Activated naive CD4-positive, alpha-beta T cell treated with anti-CD3 and anti-CD28 coated beads for 36 hours (primary cell): ENCODE data around the gene ZNRF1. TPM values are rescaled to one million over a fixed set of nuclear protein-coding genes. Genes with fewer than 3 reads are reported as not detected.

Source experiments
- CTCF ChIA-PET: fragments of 350-600 bp; sonication (Branson Sonifier 250); formaldehyde crosslinking; loops from one replicate; lab custom pipeline; 2021; ENCODE audit warnings: antibody characterized with exemption; lab: Charles Lee
- DNase-seq: peaks from one replicate; pipeline ENCODE4 v3.0.0-alpha.2; 2020
- H3K27ac Mint-ChIP-seq: one replicate; pipeline ENCODE4 v1.8.0; 2021; ENCODE audit warnings: mild to moderate bottlenecking, mixed read lengths
- H3K27me3 Mint-ChIP-seq: one replicate; pipeline ENCODE4 v1.8.0; 2021; ENCODE audit warnings: low read depth, mixed read lengths
- H3K36me3 Mint-ChIP-seq: one replicate; pipeline ENCODE4 v1.8.0; 2021; ENCODE audit warnings: low read depth, mixed read lengths
- H3K4me1 Mint-ChIP-seq: one replicate; pipeline ENCODE4 v1.8.0; 2021; ENCODE audit warnings: low read depth, mixed read lengths
- H3K4me3 Mint-ChIP-seq: one replicate; pipeline ENCODE4 v1.8.0; 2021; ENCODE audit warnings: mild to moderate bottlenecking, moderate library complexity, mixed read lengths
- H3K9me3 Mint-ChIP-seq: one replicate; pipeline ENCODE4 v1.8.0; 2021; ENCODE audit warnings: mixed read lengths
- intact Hi-C: fragments of 100-400 bp; cut with micrococcal nuclease; formaldehyde crosslinking; loops from one replicate; pipeline ENCODE4 v1.15.1; 2023
- total RNA-seq, 2 experiments: library from RNA; stranded (reverse); gene quantifications; one replicate each; pipeline ENCODE4 v1.2.3, GENCODE V29; 2021

Gene ZNRF1
- total RNA-seq, 2 experiments from 2014 or later = 35.3 to 35.7 TPM

DNA sequence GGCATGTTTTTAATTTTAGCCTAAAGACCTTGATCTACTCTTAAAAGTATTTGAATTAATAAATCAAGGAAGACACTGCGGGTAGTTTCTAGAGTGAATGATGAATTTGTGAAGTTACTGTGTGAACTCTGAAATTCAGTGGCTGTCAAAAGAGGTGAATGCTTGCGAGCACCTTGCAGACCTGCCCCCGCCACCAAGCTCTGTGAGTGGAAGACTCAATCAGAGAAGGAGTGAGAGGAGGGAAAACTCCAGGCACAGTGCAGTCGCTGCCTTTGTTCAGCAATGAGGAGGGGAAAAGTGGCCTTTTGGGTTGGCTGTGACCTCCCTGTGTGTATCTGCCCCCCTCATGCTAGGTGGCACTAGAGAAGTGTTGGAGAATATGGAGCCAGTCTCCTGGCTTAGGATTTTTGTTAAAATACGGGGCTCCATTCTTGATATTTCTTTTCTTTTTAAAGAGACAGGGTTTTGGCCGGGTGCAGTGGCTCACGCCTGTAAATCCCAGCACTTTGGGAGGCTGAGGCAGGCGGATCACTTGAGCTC lies 64.8 kb downstream of the ZNRF1 start:
- no peaks in the 10 kb centered on the region for H3K36me3 Mint-ChIP-seq
- intact Hi-C loops = loop anchor here (1.0 to 2.0 kb wide), 4 partner anchors 35 to 63 kb away; no protein-coding TSS in a partner anchor
- no peak overlapping the region for H3K4me3 Mint-ChIP-seq
- no peak for DNase-seq
- no peaks in the 10 kb centered on the region for H3K9me3 Mint-ChIP-seq
- no peak overlapping the region for H3K27ac Mint-ChIP-seq
- CTCF ChIA-PET = interaction anchor here (1.1 to 4.8 kb wide), 3 partner anchors 12 to 47 kb away, joined by 3 to 23 read pairs (median 4); no protein-coding TSS in a partner anchor
- H3K4me1 Mint-ChIP-seq = peaks cover 23% of the 10 kb centered on the region
- H3K27me3 Mint-ChIP-seq = no peaks in the 10 kb centered on the region

DNA sequence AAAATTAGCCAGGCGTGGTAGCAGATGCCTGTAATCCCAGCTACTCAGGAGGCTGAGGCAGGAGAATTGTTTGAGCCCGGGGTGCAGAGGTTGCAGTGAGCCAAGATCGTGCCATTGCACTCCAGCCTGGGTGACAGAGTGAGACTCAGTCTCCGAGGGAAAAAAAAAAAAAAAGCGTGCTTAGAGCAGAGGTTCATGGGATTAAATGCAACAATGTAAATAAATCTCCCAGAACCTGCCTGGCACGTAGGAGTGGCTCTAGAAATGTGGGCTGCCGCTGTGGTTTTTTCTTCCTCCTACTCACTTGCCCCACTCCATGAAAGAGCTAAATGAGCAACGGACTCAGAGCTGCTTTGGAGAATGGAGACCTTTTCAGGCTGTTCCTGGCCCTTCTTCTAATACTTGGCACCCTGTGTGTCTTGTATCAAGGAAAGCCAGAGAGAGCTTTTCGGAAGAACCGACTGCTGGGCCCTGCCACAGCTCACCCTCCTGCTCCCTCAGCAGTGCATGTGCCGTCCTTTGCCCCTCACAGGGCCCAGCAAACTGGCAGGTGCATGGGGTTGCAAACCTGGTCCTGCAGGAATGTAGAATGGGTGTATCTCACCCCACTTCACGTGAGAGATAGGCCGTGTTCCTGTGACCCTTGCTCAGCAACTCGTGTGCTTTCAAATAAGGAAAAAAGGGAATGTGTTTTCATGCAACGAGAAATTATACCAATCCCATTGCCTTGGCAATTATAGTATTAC lies 65.8 kb downstream of the ZNRF1 start:
- intact Hi-C loops = loop anchor here (1.0 to 2.0 kb wide), 4 partner anchors 34 to 64 kb away; no protein-coding TSS in a partner anchor
- Mint-ChIP-seq H3K36me3 (no peaks in the 10 kb centered on the region), H3K27me3 (no peaks in the 10 kb centered on the region), H3K27ac (no peak overlapping the region), H3K4me3 (peak overlapping the region; percentile 54), H3K4me1 (peaks cover 25% of the 10 kb centered on the region), H3K9me3 (no peaks in the 10 kb centered on the region)
- DNase-seq = peak; percentile 65
- CTCF ChIA-PET = interaction anchor here (1.6 to 4.8 kb wide), 3 partner anchors 21 to 46 kb away, joined by 4 to 23 read pairs (median 5); no protein-coding TSS in a partner anchor

DNA sequence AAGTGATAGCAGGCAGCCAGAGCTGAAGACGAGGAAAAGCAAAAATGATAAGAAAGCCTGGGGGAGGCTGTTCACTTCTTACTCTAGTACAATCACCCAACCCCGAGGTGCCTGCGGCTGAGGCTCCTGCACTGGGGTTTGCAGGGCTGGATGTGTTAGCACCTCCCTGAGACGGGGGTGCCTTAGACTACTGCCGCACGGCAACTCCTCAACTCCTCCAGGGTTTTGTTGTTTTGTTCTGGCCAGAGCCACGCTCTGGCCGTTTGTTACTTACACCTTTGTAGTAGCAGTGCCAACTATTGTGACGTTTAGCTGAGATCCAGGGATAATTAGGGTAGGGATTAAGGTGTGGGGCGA lies 66.3 kb downstream of the ZNRF1 start:
- CTCF ChIA-PET = interaction anchor here (1.7 to 4.8 kb wide), 2 partner anchors 43 to 46 kb away, joined by 5 to 23 read pairs; no protein-coding TSS in a partner anchor
- Mint-ChIP-seq H3K36me3 (no peaks in the 10 kb centered on the region), H3K4me1 (peaks cover 25% of the 10 kb centered on the region), H3K9me3 (no peaks in the 10 kb centered on the region), H3K27me3 (no peaks in the 10 kb centered on the region), H3K4me3 (peak overlapping the region; percentile 54), H3K27ac (no peak overlapping the region)
- peak; percentile 56 for DNase-seq
- intact Hi-C loops = loop anchor here (2.0 kb wide), 3 partner anchors 34 to 64 kb away; no protein-coding TSS in a partner anchor

- CTCF ChIA-PET = interaction anchor here (1.7 to 4.8 kb wide), 2 partner anchors 43 to 45 kb away, joined by 5 to 23 read pairs; no protein-coding TSS in a partner anchor
- H3K27me3 Mint-ChIP-seq = no peaks in the 10 kb centered on the region
- no peak for DNase-seq
- intact Hi-C loops = loop anchor here (2.0 kb wide), 3 partner anchors 33 to 65 kb away; no protein-coding TSS in a partner anchor
- H3K36me3 Mint-ChIP-seq = no peaks in the 10 kb centered on the region
- no peaks in the 10 kb centered on the region for H3K9me3 Mint-ChIP-seq
- no peak overlapping the region for H3K4me3 Mint-ChIP-seq
- no peak overlapping the region for H3K27ac Mint-ChIP-seq
- peaks cover 26% of the 10 kb centered on the region for H3K4me1 Mint-ChIP-seq
Measured at GRCh38 chr16:75065521-75066149, 66.8 kb downstream of the ZNRF1 start.

DNA sequence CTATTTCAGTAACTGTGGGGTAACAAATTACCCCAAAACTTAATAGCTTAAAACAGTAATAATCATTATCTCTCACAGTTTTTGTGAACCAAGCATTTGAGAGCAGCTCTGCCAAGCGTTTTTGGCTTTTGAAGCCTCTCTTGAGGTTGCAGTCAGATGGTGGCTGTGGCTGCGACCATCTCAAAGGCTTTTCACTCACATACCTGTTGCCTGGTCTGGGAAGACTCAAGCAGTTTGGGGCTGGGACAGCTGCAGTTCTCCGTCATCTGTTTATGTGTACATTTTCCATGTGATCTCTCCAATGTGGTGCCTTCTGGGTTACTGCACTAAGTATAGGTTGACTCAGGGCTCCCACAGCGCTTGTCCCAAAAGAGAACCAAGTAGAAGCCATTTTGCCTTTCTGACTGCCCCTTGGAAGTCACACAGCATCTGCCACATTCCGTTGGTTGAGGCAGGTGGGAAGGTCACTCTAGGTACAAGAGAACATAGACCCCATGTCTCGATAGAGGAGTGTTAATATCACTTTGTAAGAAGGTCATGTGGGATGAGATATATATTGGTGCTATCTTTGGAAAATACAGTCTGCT lies 68.1 kb downstream of the ZNRF1 start:
- no peak for DNase-seq
- H3K36me3 Mint-ChIP-seq = no peaks in the 10 kb centered on the region
- no peak overlapping the region for H3K27ac Mint-ChIP-seq
- CTCF ChIA-PET = no interaction called here
- peaks cover 28% of the 10 kb centered on the region for H3K4me1 Mint-ChIP-seq
- no peaks in the 10 kb centered on the region for H3K9me3 Mint-ChIP-seq
- no peak overlapping the region for H3K4me3 Mint-ChIP-seq
- H3K27me3 Mint-ChIP-seq = no peaks in the 10 kb centered on the region
- intact Hi-C loops = no loop called here

DNA sequence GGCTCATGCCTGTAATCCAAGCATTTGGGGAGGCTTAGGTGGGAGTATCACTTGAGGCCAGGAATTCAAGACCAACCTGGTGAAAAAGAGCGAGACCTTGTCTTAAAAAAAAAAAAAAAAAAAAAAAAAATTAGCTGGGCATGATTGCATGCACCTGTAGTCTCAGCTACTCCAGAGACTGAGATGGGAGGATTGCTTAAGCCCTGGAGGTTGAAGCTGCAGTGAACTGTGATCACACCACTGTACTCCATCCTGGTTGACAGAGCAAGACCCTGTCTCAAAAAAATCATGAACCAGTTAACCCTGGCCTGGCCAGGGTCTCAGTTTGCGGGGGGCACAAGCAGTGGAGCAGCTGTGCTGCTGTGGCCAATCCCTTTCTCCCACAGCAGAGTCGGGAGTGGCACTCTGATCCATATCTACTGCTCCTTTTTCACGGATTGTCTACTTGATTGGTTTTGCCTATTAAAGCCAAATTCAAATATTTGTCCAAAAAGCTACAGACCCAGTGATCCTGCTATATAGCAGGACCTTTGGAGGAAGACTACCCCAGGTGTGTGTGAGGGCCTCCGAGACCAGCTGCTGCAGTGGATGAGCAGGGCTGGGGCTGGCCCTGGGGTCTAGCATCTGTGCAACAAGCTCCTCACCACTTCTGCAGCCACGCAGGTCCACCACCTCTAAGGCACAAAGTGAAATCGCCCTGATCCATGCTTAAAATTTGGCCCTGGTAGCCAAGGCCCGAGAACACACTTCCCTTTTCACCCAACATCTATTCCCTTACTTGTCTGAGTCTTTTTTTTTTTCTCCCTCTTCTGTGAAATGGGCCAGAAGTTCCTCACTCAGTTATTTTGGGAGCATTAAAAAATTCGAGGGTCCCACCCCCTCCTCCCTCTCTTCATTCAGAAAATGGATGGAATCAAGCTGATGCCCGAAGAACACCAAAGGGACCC lies 69.5 kb downstream of the ZNRF1 start:
- no peak overlapping the region for H3K27ac Mint-ChIP-seq
- H3K4me3 Mint-ChIP-seq = no peak overlapping the region
- H3K9me3 Mint-ChIP-seq = no peaks in the 10 kb centered on the region
- no peak for DNase-seq
- H3K4me1 Mint-ChIP-seq = peaks cover 24% of the 10 kb centered on the region
- H3K36me3 Mint-ChIP-seq = no peaks in the 10 kb centered on the region
- intact Hi-C loops = no loop called here
- H3K27me3 Mint-ChIP-seq = no peaks in the 10 kb centered on the region
- CTCF ChIA-PET = interaction anchor here (1.0 kb wide), 1 partner anchor 70 kb away, joined by 4 read pairs; the partner anchor contains the start of gene ZNRF1

- H3K9me3 Mint-ChIP-seq = no peaks in the 10 kb centered on the region
- no peak overlapping the region for H3K4me3 Mint-ChIP-seq
- no peak for DNase-seq
- H3K27ac Mint-ChIP-seq = no peak overlapping the region
- intact Hi-C loops = no loop called here
- no peaks in the 10 kb centered on the region for H3K27me3 Mint-ChIP-seq
- H3K4me1 Mint-ChIP-seq = peaks cover 22% of the 10 kb centered on the region
- CTCF ChIA-PET = interaction anchor here (0.7 to 1.1 kb wide), 2 partner anchors 28 to 51 kb away, joined by 4 to 7 read pairs; no protein-coding TSS in a partner anchor
- H3K36me3 Mint-ChIP-seq = no peaks in the 10 kb centered on the region
Measured at GRCh38 chr16:75070012-75070841, 71.4 kb downstream of the ZNRF1 start.

DNA sequence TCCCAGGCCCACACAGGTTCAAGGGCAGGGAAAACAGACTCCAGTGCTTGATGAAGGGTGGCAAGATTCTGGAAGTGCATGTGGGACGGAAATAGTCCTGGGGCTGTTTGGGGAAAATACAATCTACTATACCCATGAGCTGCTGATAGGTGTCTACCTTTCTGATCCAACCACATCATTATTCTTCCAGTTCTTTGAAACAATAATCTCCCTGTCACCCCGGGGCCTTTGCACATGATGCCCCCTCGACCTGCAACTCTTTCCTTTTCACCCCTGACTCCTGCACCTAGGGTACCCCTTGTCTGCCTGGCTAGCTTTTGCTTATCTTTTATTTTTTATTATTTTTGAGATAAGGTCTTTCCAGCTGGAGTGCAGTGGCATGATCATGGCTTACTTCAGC lies 72.8 kb downstream of the ZNRF1 start:
- H3K4me3 Mint-ChIP-seq = no peak overlapping the region
- DNase-seq = no peak
- intact Hi-C loops = no loop called here
- CTCF ChIA-PET = interaction anchor here (0.6 to 1.4 kb wide), 4 partner anchors 25 to 60 kb away, joined by 3 to 4 read pairs (median 4); no protein-coding TSS in a partner anchor
- no peaks in the 10 kb centered on the region for H3K27me3 Mint-ChIP-seq
- H3K9me3 Mint-ChIP-seq = no peaks in the 10 kb centered on the region
- H3K36me3 Mint-ChIP-seq = no peaks in the 10 kb centered on the region
- H3K4me1 Mint-ChIP-seq = peaks cover 34% of the 10 kb centered on the region
- no peak overlapping the region for H3K27ac Mint-ChIP-seq

DNA sequence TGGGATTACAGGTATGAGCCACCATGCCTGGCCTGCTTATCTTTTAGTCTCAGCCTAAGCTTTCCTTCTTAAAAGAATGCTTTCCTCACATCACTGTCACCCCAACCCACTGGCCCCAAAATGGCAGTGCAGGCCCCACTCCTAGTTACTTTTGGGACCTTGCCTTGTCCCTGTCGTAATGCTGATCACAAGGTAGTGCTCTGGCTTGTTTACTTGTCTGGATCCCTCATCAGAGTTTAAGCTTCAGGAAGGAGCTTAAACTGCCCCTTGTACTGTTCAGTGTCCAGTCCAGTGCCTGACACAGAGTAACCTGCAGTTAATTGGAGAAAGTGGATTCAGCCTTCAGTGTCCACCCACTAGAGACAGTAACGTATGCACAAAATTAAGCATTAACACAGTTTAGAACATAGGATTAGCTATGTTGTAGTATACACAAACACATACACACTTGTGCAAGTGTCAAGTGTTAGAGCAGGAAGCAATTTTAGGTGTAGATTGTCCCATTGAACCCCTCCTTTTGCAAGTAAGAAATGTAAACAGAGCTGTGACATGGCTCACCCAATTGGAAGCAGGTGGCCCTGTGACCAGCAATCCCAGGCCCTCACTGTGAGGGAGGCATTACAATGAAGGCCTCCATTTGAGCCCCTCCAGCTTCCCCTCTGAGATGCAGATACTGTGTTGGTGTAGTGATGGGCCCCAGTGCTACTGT lies 73.6 kb downstream of the ZNRF1 start:
- H3K9me3 Mint-ChIP-seq = no peaks in the 10 kb centered on the region
- H3K4me3 Mint-ChIP-seq = no peak overlapping the region
- H3K27ac Mint-ChIP-seq = no peak overlapping the region
- CTCF ChIA-PET = interaction anchor here (0.6 to 1.4 kb wide), 6 partner anchors 24 to 445 kb away, joined by 3 to 6 read pairs (median 4); no protein-coding TSS in a partner anchor
- H3K36me3 Mint-ChIP-seq = peaks cover 1% of the 10 kb centered on the region
- H3K4me1 Mint-ChIP-seq = peaks cover 37% of the 10 kb centered on the region
- no peaks in the 10 kb centered on the region for H3K27me3 Mint-ChIP-seq
- intact Hi-C loops = no loop called here
- DNase-seq = no peak

- Mint-ChIP-seq H3K4me3 (no peak overlapping the region), H3K36me3 (peaks cover 1% of the 10 kb centered on the region), H3K27me3 (no peaks in the 10 kb centered on the region), H3K27ac (no peak overlapping the region), H3K4me1 (peaks cover 41% of the 10 kb centered on the region), H3K9me3 (no peaks in the 10 kb centered on the region)
- intact Hi-C loops = no loop called here
- CTCF ChIA-PET = no interaction called here
- no peak for DNase-seq
Measured at GRCh38 chr16:75073545-75074303, 74.9 kb downstream of the ZNRF1 start.
